ENCODE data around the gene MBTPS2. TPM values are rescaled to one million over a fixed set of nuclear protein-coding genes. Genes with fewer than 3 reads are reported as not detected.
"Not testable (repeated sequence)": the region's sequence is repeated elsewhere in the genome, so short reads cannot be mapped to it uniquely, and the experiment has no call there.

Gene MBTPS2
- 7.9 TPM for total RNA-seq

GRCh38 chrX:21839334-21840192 is at the start of gene MBTPS2:
MBTPS2 (plus strand) TSS chrX:21839617; CDS start chrX:21839735, 118 bp downstream.
- peak; percentile 98 for ATAC-seq

DNA sequence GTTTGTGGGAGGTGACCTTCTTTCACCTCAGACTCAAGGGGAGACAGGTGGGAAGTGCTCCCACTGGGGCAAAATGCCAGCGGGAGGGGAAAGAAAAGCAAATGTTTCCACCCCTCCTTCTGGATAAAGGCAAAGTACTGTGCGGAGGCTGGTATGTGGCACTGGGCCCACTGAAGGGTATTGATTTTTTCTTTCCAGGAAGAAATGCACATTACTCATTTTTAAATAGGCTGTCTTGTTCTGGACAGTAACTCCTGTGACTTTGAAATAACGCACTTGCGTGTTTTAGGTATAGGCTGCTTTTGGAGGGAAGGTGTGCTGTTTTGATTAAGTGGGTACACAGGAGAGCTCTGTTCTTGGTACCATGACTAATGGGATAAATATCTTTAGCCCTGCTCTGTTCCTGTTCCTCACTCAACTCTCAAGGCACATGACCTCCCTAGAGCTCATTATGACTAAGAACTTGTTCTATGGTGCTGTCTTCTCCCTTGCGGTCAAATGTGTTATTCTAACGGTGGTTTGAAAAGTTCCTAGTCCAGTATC is 40.7 kb upstream of the MBTPS2 start:
- peak; percentile 70 for ATAC-seq

DNA sequence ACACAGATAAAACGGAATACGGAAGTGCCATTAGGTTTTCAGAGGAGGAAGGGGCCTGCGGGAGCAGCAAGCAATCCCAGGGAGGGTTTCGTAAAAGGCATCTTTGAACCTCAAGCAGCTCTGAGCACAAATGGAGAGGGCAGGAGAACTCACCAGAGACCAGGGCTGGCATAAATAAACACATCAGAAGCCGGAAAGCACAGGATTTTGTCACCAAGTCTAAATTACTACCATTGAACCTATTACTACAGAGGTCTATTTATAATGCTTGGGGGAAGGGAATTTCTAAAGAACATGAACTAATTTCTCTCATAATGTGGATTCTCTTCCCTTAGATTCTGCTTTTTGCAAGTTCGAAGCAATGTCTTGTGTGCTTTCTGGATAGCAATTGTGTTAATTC is 39.6 kb upstream of the MBTPS2 start:
- no peak for ATAC-seq

DNA sequence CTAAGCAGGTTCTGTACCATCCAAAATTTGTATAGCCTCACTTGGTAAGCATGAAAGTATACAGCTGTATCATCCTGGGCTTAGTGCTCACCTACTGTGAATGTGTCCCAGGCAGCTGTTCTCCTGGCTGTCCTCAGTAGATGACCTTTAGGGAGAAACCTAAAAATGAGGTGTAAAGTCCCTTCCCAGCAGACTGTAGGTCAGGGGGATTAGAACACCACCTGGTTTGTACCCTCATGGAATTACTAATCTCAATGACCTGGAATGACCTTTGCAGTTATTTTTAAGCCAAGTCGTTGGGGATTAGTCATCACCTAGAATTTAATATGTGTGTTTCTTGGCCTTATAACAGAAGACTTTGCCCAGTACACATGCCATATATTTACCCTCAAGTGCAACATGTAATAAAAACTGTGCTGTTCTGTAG is 39.1 kb upstream of the MBTPS2 start:
- no peak for ATAC-seq

- no peak for ATAC-seq
Measured at GRCh38 chrX:21802054-21802670, 37.3 kb upstream of the MBTPS2 start.

DNA sequence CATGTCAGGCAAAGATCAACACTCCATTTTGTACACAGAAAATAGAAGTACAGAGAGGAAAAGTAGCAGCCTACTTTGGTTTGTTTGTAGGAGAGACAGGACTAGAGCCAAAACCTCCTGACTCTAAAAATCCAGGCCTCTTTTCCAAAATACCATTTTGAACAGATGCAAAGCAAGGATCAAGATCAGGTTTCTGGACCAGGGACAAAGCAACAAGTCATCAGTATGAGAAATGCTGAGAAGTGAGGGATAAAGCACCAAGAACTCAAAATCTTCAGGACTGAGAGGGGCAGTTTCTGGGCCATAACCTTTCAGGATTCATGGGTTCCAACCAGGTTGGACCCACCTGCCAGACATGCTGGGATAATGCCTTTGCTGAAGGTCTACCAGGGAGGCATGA is 36.6 kb upstream of the MBTPS2 start:
- ATAC-seq, result no peak

DNA sequence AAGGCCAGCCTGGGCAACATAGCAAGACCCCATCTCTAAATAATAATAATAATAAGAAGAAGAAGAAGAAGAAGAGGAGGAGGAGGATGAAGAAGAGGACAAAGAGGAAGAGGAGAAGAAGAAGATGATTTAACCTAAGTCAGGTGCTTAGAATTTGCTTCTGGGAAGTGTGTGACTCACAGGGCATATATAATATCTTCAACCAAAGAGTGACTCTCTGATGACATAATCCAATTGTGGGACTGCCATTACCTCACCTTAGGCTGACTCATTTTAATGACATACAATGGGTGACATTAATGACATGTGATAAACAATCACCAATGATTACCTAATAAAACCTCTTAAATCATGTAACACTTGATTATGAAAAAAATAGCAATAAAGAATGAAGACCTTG is 32.7 kb upstream of the MBTPS2 start:
- ATAC-seq, result peak; percentile 54

- ATAC-seq, result no peak
Measured at GRCh38 chrX:21811832-21812231, 27.6 kb upstream of the MBTPS2 start.

GRCh38 chrX:21812628-21813027 is 26.8 kb upstream of the MBTPS2 start:
- no peak for ATAC-seq

DNA sequence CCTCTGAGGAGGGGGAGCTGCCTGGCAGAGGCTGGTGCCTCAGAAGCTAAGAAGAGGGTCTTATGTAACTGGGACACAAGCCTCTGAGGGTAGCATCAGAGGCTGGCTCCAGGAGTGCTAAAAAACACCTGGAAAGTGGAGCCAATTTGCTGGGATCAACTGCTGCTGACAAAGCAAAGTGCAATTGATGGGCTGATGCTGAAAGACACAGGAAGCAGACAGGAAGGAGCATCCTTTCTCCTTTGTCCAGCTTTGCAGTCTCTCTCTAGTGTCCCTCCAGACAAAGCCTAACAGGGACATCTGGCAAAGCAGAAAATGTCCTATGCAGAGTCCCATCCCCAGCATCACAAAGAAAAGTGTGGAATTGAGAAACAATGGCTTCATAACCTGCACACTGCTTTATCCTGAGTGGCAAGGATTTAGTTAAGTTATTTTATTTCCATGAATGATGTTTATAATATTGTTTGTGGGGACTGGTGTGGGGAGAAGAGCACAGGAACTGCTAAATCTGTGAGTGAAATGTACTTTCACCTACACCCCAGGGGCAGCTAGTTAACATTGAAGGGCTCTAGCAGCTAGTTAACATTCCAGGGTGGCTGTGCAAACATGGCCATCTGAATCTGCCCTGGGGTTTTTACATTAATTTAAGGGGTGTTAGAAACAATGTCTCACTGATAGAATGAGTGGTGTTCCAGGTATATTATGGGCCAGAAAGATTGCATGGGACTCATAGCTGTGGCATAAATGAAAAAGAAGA is 25.6 kb upstream of the MBTPS2 start:
- ATAC-seq, result no peak

DNA sequence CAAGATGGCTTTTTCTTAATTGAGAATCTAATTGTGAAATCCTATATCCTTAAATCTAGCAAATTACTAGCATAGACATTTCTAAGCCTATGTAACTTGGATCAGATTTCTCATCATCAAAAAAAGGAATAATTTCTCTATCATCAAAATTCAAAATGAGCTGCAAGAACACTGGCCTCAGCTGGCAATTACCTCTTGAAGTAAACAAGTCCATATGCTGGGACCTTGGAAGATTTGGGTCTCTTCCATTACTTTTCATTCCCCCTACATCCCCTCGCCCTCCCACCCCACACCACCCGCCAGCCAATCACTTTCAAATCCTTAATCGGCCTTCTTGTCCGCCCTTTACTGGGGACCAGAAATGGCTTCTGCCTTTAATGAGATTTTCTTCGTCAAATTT is 23.3 kb upstream of the MBTPS2 start:
- no peak for ATAC-seq

- ATAC-seq, result not testable (repeated sequence)
Measured at GRCh38 chrX:21820170-21820569, 19.2 kb upstream of the MBTPS2 start.

- no peak for ATAC-seq
Measured at GRCh38 chrX:21821875-21822274, 17.5 kb upstream of the MBTPS2 start.

GRCh38 chrX:21831496-21831895 is 7.9 kb upstream of the MBTPS2 start:
- no peak for ATAC-seq

GRCh38 chrX:21837056-21837455 is 2.4 kb upstream of the MBTPS2 start:
- no peak for ATAC-seq

DNA sequence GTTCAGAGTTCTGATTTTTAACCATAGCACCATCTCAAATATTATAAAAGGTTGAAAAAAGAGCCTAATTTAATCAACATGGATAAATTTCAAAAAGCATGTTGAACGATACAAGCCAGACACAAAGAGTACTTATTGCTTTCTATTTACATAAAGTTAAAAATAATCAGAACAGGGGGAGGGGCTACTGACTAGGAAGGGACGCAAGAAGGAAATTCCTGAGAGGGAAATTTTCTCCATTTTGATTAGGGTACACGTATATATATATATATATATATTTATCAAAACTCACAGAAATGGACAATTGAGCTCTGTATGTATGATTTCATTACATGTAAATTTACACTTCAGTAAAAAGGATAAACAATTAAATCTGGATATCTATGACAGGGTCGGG is 482 bp upstream of the MBTPS2 start:
- ATAC-seq, result no peak

DNA sequence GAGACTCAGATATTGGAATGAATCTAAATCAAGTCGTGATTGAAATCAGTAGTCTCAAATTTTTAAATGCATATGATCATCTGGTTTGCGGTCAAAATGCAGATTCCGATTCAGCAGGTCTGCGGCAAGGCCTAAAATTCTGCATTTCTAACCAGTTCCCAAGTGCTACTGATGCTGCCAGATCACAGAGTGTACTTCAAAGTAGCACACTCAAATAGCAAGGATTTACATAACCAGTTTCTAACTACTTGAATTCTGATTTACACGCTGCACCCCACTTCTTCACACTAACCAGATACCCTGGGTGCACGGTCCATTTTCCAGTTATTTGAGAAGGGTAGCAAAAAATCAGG is 752 bp downstream of the MBTPS2 start:
- ATAC-seq, result no peak

DNA sequence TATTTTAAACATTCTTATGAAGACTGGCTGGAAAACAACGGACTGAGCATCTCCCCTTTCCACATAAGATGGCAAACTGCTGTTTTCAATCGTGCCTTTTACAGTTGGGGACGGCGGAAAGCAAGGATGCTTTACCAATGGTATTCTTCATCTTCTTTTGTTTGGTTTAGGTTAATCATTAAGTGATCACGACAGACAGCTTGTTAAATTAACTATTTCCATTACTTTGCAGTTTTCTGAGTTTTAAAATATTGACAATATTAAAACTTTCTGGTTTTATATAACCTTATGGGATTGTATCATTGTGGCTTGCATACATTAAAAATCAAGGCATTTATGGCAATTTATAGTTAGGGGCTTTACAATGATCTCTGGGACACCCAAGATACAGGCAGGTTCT is 3.8 kb downstream of the MBTPS2 start:
- no peak for ATAC-seq

- no peak for ATAC-seq
Measured at GRCh38 chrX:21845096-21845495, 5.7 kb downstream of the MBTPS2 start.

DNA sequence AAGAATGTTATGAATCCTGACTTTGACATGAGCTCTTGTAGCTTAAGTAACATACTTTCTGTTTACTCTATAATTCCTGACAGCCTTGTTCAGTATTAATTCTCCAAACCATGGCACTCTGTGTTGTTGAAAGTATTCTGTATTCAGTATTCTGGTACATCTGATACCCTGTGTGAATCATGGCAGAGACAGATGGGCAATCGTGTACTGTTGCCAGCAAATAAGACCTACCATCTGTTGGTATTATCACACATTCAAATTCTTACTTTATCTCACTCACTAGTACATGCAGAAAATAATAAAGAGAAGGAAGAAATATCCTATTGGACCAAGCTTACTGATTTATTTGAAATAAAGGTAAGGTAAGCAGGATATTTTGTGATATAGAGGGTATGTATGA is 7.9 kb downstream of the MBTPS2 start:
- no peak for ATAC-seq

GRCh38 chrX:21853578-21853977 is 14.2 kb downstream of the MBTPS2 start:
- ATAC-seq, result no peak

DNA sequence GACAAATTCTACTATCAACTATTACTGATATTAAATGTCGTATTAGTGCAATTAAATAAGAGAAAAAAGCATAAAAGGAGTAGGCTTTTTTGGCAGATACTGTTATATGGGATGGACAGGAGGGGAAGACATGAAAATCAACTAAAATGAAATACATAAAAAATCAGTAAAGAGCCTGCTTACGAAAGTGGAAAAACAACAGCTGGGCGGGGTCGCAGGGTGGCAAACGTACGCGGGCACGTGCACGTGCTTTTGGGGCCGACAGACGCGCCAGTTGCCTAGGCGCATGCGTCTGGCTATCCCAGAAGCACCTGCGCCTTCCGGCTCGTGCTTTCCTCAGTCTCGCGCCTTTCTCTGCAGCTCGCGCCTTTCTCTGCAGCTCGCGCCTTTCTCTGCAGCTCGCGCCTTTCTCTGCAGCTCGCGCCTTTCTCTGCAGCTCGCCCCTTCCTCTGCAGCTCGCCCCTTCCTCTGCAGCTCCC is 16.6 kb downstream of the MBTPS2 start, which contains the start of gene YY2:
Gene YY2, plus strand, starts transcription at position 51 of the 479 bp plus-strand sequence. CDS start 498 bp downstream, outside the sequence.
- no peak for ATAC-seq

DNA sequence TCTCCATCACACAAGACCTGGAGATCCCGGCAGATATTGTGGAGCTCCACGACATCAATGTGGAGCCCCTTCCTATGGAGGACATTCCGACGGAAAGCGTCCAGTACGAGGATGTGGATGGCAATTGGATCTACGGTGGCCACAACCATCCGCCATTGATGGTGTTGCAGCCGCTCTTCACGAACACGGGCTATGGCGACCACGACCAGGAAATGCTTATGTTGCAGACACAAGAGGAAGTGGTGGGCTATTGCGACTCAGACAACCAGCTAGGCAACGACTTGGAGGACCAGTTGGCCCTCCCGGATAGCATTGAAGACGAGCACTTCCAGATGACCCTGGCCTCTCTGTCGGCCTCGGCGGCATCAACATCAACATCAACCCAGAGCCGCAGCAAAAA is 17.1 kb downstream of the MBTPS2 start:
- ATAC-seq, result no peak

All from esophagus mucosa (tissue), 1 donor.